Endothelial cell of umbilical vein (primary cell): Measurements from ENCODE around the gene ALS2. TPM values are rescaled to one million over a fixed set of nuclear protein-coding genes. Genes with fewer than 3 reads are reported as not detected.

Experiments
- BruUV-seq: library from RNA; stranded (reverse); fragments of 400-500 nt; replicated peaks from 2 replicates; lab custom pipeline; 2021; lab: Mats Ljungman, UMichigan
- CTCF ChIA-PET: fragments of 300-600, 350-600 bp; sonication (Branson Sonifier 250); formaldehyde crosslinking; loops from one replicate; lab custom pipeline; 2021; ENCODE audit warnings: antibody characterized with exemption, inconsistent platforms; lab: Charles Lee
- POLR2A ChIA-PET: fragments of 300-600, 350-600 bp; sonication (Branson Sonifier 250); formaldehyde crosslinking; loops from one replicate; lab custom pipeline; 2021; ENCODE audit warnings: antibody characterized with exemption, inconsistent platforms; lab: Charles Lee
- DNase-seq: peaks from one replicate; pipeline ENCODE4 v3.0.0-alpha.2; 2011; ENCODE audit warnings: low read depth, low spot score
- FAIRE-seq: peaks from 2 replicates; lab custom pipeline; 2011; peaks lifted over from hg19 to GRCh38; lab: Jason Lieb, UNC
- H2AFZ ChIP-seq: 2 replicates; pipeline ENCODE4 v1.6.0; 2012; ENCODE audit warnings: low read depth, low read length, control low read depth, inconsistent platforms
- H3K27ac ChIP-seq: 2 replicates; pipeline ENCODE4 v1.5.1; 2011; ENCODE audit warnings: low read depth, mild to moderate bottlenecking, control low read depth, low read length, moderate library complexity; ENCODE audit not compliant: insufficient read depth
- H3K27me3 ChIP-seq, 2 experiments: 2 replicates each; pipeline versions ENCODE4 v1.6.0 to v1.6.1; 2011; ENCODE audit warnings: low read length in 2 of 2, mixed read lengths in 1 of 2; ENCODE audit not compliant: control insufficient read depth in 2 of 2, insufficient read depth in 2 of 2
- H3K36me3 ChIP-seq, 2 experiments: 2 replicates in 1 of 2; 3 replicates in 1 of 2; pipeline ENCODE4 v1.5.1; 2011; ENCODE audit warnings: low read length in 2 of 2, mild to moderate bottlenecking in 1 of 2, moderate library complexity in 1 of 2; ENCODE audit not compliant: control insufficient read depth in 2 of 2, insufficient read depth in 2 of 2; ENCODE audit errors: extremely low read depth in 1 of 2
- H3K4me1 ChIP-seq: 3 replicates; pipeline ENCODE4 v1.5.1; 2011; ENCODE audit warnings: mild to moderate bottlenecking, low read length; ENCODE audit not compliant: control insufficient read depth, insufficient read depth; ENCODE audit errors: extremely low read depth
- H3K4me2 ChIP-seq: 2 replicates; pipeline ENCODE4 v1.6.1; 2011; ENCODE audit warnings: low read length, control low read depth, mixed read lengths; ENCODE audit not compliant: insufficient read depth
- H3K4me3 ChIP-seq, 3 experiments: fragments of 200-600 bp in 1 of 3; sonication (generic), shearing (Covaris generic) in 1 of 3; replicated peaks in 1 of 3; 2 replicates each; pipeline ENCODE4 v1.5.1; 2011 to 2016; ENCODE audit warnings: control low read depth in 3 of 3, low read length in 3 of 3, mild to moderate bottlenecking in 2 of 3, inconsistent platforms in 1 of 3, low read depth in 1 of 3, moderate library complexity in 1 of 3; ENCODE audit not compliant: insufficient read depth in 1 of 3
- H3K79me2 ChIP-seq: 2 replicates; pipeline ENCODE4 v1.6.0; 2012; ENCODE audit warnings: low read length, inconsistent platforms; ENCODE audit not compliant: control insufficient read depth, insufficient read depth
- H3K9ac ChIP-seq: replicated peaks from 2 replicates; pipeline ENCODE3; 2011; ENCODE audit warnings: low read length, control low read depth; ENCODE audit not compliant: insufficient read depth; ENCODE audit errors: extremely low read depth
- H3K9me1 ChIP-seq: replicated peaks from 3 replicates; pipeline ENCODE4 v1.6.0; 2011; ENCODE audit warnings: mild to moderate bottlenecking, low read length; ENCODE audit not compliant: control insufficient read depth, insufficient read depth; ENCODE audit errors: extremely low read depth
- H3K9me3 ChIP-seq: replicated peaks from 2 replicates; pipeline ENCODE4 v1.5.1; 2012; ENCODE audit warnings: low read length, inconsistent platforms; ENCODE audit not compliant: control insufficient read depth, insufficient read depth
- H4K20me1 ChIP-seq: replicated peaks from 2 replicates; pipeline ENCODE3; 2011; ENCODE audit warnings: mild to moderate bottlenecking, low read length; ENCODE audit not compliant: control insufficient read depth, insufficient read depth; ENCODE audit errors: extremely low read depth
- EZH2 ChIP-seq: IDR thresholded peaks from 2 replicates; pipeline ENCODE4 v1.6.1; 2012; ENCODE audit warnings: borderline replicate concordance, low read depth, mild to moderate bottlenecking, moderate library complexity, low read length, inconsistent platforms; ENCODE audit not compliant: severe bottlenecking
- FOS ChIP-seq: IDR thresholded peaks from 2 replicates; pipeline ENCODE4 v1.6.1; 2011; ENCODE audit warnings: mild to moderate bottlenecking, low read length, moderate library complexity, borderline replicate concordance; ENCODE audit not compliant: insufficient read depth
- GATA2 ChIP-seq: IDR thresholded peaks from 2 replicates; pipeline ENCODE4 v1.7.0; 2011; ENCODE audit warnings: low read depth, mild to moderate bottlenecking, moderate library complexity, mixed read lengths, low read length; ENCODE audit not compliant: insufficient read length, insufficient read depth
- JUN ChIP-seq: IDR thresholded peaks from 2 replicates; pipeline ENCODE4 v1.6.1; 2011; ENCODE audit warnings: borderline replicate concordance, low read depth; ENCODE audit not compliant: insufficient read length, insufficient read depth
- MYC ChIP-seq: IDR thresholded peaks from one replicate; pipeline ENCODE4 v1.6.1; 2011; ENCODE audit warnings: mild to moderate bottlenecking, low read depth, low read length
- POLR2A ChIP-seq: IDR thresholded peaks from 2 replicates; pipeline ENCODE4 v1.6.1; 2012; ENCODE audit warnings: low read depth, mild to moderate bottlenecking, control low read depth, low read length
- POLR2AphosphoS5 ChIP-seq: IDR thresholded peaks from 2 replicates; pipeline ENCODE4 v1.6.1; 2012; ENCODE audit warnings: low read depth, mild to moderate bottlenecking, control low read depth, low read length, moderate library complexity; ENCODE audit not compliant: insufficient read depth
- dilution Hi-C: fragments of 300-500 bp; cut with MboI; formaldehyde crosslinking; loops from one replicate; pipeline ENCODE4 v1.15.0; 2019; ENCODE audit warnings: low sequenced_read_pairs; ENCODE audit not compliant: extremely low pct_ligation_motif_present
- intact Hi-C: fragments of 100-400 bp; cut with micrococcal nuclease; formaldehyde crosslinking; loops from one replicate; pipeline ENCODE4 v1.10.0; 2022
- polyA plus RNA-seq, 4 experiments: library from polyadenylated mRNA; depleted of rRNA in 3 of 4; stranded (reverse) in 3 of 4; unstranded in 1 of 4; fragments of >200 nt; gene quantifications; 2 replicates each; pipeline versions ENCODE4 v1.2.1 to v1.2.3, GENCODE V29; 2011 to 2012; ENCODE audit warnings: missing spikeins in 1 of 4
- total RNA-seq: library from RNA; stranded (reverse); gene quantifications from 2 replicates; pipeline ENCODE4 v1.2.3, GENCODE V29; 2021
- TF ChIP-seq, protein P1 (sequence below), 2 donors: IDR thresholded peaks; 1 replicate in 1 of 2; 2 replicates in 1 of 2; pipeline ENCODE4 v1.5.1; 2011; ENCODE audit warnings: low read length in 2 of 2, mild to moderate bottlenecking in 2 of 2, moderate library complexity in 2 of 2, control low read depth in 1 of 2, inconsistent platforms in 1 of 2, low read depth in 1 of 2; ENCODE audit not compliant: insufficient read depth in 1 of 2; ENCODE audit errors: extremely low read depth in 1 of 2
- TF ChIP-seq, protein P2 (sequence below): IDR thresholded peaks from 2 replicates; pipeline ENCODE4 v1.6.1; 2011; ENCODE audit not compliant: insufficient read depth, insufficient read length

The ALS2 gene
- total and polyA plus RNA-seq, 2 donors (not counting 3 experiments of a cell fraction or from before 2014, with no cell fraction given): 13.1 to 36.1 TPM

DNA sequence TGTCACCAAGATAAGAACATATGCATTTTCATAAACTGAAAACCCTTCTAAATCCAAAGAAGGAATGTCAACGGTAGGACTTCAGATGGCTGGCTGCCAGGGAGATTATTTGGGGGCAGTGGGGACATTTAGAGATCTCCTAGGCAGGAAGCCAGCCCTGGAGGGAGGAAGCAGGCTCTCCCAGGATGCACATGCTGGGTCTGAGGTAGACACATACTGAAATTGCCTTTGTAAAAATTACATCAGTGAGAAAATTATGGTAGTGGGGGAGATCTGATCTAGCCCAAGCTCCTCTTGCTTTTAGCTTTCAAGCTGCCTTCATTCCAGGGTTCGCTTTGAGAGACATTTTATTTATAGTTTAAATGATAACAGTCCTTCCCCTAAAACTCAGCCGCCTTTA, 106.4 kb downstream of the ALS2 start:
- intact Hi-C loops: no loop called here
- Histone ChIP-seq H3K4me3 (no peak overlapping the region), H3K9ac (no peak overlapping the region), H3K27me3 (no peaks in the 10 kb centered on the region), H3K27ac (no peak overlapping the region), H2AFZ (no peak overlapping the region), H3K9me1 (no peaks in the 10 kb centered on the region), H4K20me1 (no peaks in the 10 kb centered on the region), H3K9me3 (no peaks in the 10 kb centered on the region), H3K4me2 (no peak overlapping the region), H3K4me1 (no peaks in the 10 kb centered on the region), H3K36me3 (no peaks in the 10 kb centered on the region), H3K79me2 (no peaks in the 10 kb centered on the region)
- DNase-seq (no peak), FAIRE-seq (no peak)
- BruUV-seq: no TSS peak
- dilution Hi-C loops: no loop called here
- ChIA-PET CTCF (interaction anchor here (1.0 to 1.3 kb wide), 2 partner anchors 33 to 35 kb away, joined by 3 to 4 read pairs; no protein-coding TSS in a partner anchor), POLR2A (no interaction called here)
- TF ChIP-seq EZH2 (no peak), POLR2A (no peak), MYC (no peak), JUN (no peak), GATA2 (no peak), FOS (no peak), POLR2AphosphoS5 (no peak)
- TF ChIP-seq, protein P1, sequence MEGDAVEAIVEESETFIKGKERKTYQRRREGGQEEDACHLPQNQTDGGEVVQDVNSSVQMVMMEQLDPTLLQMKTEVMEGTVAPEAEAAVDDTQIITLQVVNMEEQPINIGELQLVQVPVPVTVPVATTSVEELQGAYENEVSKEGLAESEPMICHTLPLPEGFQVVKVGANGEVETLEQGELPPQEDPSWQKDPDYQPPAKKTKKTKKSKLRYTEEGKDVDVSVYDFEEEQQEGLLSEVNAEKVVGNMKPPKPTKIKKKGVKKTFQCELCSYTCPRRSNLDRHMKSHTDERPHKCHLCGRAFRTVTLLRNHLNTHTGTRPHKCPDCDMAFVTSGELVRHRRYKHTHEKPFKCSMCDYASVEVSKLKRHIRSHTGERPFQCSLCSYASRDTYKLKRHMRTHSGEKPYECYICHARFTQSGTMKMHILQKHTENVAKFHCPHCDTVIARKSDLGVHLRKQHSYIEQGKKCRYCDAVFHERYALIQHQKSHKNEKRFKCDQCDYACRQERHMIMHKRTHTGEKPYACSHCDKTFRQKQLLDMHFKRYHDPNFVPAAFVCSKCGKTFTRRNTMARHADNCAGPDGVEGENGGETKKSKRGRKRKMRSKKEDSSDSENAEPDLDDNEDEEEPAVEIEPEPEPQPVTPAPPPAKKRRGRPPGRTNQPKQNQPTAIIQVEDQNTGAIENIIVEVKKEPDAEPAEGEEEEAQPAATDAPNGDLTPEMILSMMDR (IDR thresholded peaks at IDR 0.05; ENCODE audit: extremely low read depth in 1 of 2, insufficient read depth in 1 of 2, low read depth in 1 of 2, low read length in 2 of 2): no peak
- TF ChIP-seq, protein P2, sequence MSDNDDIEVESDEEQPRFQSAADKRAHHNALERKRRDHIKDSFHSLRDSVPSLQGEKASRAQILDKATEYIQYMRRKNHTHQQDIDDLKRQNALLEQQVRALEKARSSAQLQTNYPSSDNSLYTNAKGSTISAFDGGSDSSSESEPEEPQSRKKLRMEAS: no peak
